Uterus (tissue), 4 donors: Measurements from ENCODE around the gene XKR7. TPM values are rescaled to one million over a fixed set of nuclear protein-coding genes. Genes with fewer than 3 reads are reported as not detected.

Experiments used
- DNase-seq, 2 donors: peaks; one replicate each; pipeline ENCODE4 v3.0.0-alpha.2; 2019 to 2020
- H3K27ac ChIP-seq, 2 donors: fragments of 200-600 bp; sonication (generic); 1 replicate in 1 of 2; 2 replicates in 1 of 2; pipeline ENCODE4 v1.5.1; 2016 to 2018
- H3K27me3 ChIP-seq, 2 donors: fragments of 200-600 bp; sonication (generic); one replicate each; pipeline ENCODE4 v1.5.1; 2018 to 2019; ENCODE audit warnings: control low read depth in 1 of 2
- H3K36me3 ChIP-seq, 2 donors: fragments of 200-600 bp; sonication (generic); one replicate each; pipeline ENCODE4 v1.5.1; 2019; ENCODE audit warnings: control low read depth in 1 of 2
- H3K4me1 ChIP-seq, 2 donors: fragments of 200-600 bp; sonication (generic); one replicate each; pipeline ENCODE4 v1.5.1; 2018 to 2019; ENCODE audit warnings: control low read depth in 1 of 2
- H3K4me3 ChIP-seq, 2 donors: fragments of 200-600 bp; sonication (generic); 1 replicate in 1 of 2; 2 replicates in 1 of 2; pipeline ENCODE4 v1.5.1; 2018 to 2019; ENCODE audit warnings: mild to moderate bottlenecking in 1 of 2
- H3K9me3 ChIP-seq, 2 donors: fragments of 200-600 bp; sonication (generic); one replicate each; pipeline ENCODE4 v1.5.1; 2019; ENCODE audit warnings: control low read depth in 1 of 2
- CTCF ChIP-seq, 4 experiments: fragments of 200-600 bp in 2 of 4; fragments of 450-650 bp in 2 of 4; sonication (generic) in 2 of 4; IDR thresholded peaks; one replicate each; pipeline ENCODE4 v1.5.1; 2016 to 2019; ENCODE audit warnings: antibody characterized with exemption in 4 of 4, mild to moderate bottlenecking in 2 of 4, moderate library complexity in 1 of 4
- POLR2A ChIP-seq, 2 donors: fragments of 450-650 bp; IDR thresholded peaks; one replicate each; pipeline ENCODE4 v1.6.1; 2016; ENCODE audit warnings: antibody characterized with exemption in 2 of 2, mild to moderate bottlenecking in 1 of 2, moderate library complexity in 1 of 2
- intact Hi-C: fragments of 100-400 bp; cut with DNase I; formaldehyde crosslinking; loops from one replicate; pipeline ENCODE4 v1.15.1; 2023; ENCODE audit warnings: low total_unique reads
- total RNA-seq, 4 donors: library from RNA; depleted of rRNA in 3 of 4; stranded (reverse); fragments of >200 nt in 3 of 4; gene quantifications; one replicate each; pipeline versions ENCODE4 v1.1.0 to v1.2.4, GENCODE V29; 2014 to 2023
- donor health status: DM: yes; HTN: yes; CAD: no.

Gene XKR7
- total RNA-seq, 4 donors from 2014 or later: 0.14 TPM; not detected in 3

- intact Hi-C loops: no loop called here
- no peak for TF ChIP-seq POLR2A (IDR thresholded peaks at IDR 0.05)
- no peak for TF ChIP-seq CTCF (IDR thresholded peaks at IDR 0.05)
- no peak for DNase-seq
- Histone ChIP-seq H3K9me3 (no peaks in the 10 kb centered on the region), H3K4me1 (no peaks in the 10 kb centered on the region), H3K27me3 (no peaks in the 10 kb centered on the region), H3K36me3 (no peaks in the 10 kb centered on the region), H3K4me3 (no peak overlapping the region), H3K27ac (no peak overlapping the region)
Observed at GRCh38 chr20:31979713-31980426, 11.9 kb downstream of the XKR7 start.

- H3K9me3 ChIP-seq: no peaks in the 10 kb centered on the region
- no peak overlapping the region for H3K27ac ChIP-seq
- no peaks in the 10 kb centered on the region for H3K4me1 ChIP-seq
- intact Hi-C loops: no loop called here
- no peak for TF ChIP-seq CTCF (IDR thresholded peaks at IDR 0.05)
- TF ChIP-seq POLR2A (IDR thresholded peaks at IDR 0.05): no peak
- no peak for DNase-seq
- H3K36me3 ChIP-seq: no peaks in the 10 kb centered on the region
- H3K4me3 ChIP-seq: no peak overlapping the region
- no peaks in the 10 kb centered on the region for H3K27me3 ChIP-seq
Observed at GRCh38 chr20:31981784-31982183, 13.8 kb downstream of the XKR7 start.

GRCh38 chr20:31984981-31985471, 17.1 kb downstream of the XKR7 start:
- Histone ChIP-seq H3K36me3 (no peaks in the 10 kb centered on the region), H3K27ac (no peak overlapping the region), H3K4me1 (no peaks in the 10 kb centered on the region), H3K4me3 (no peak overlapping the region), H3K9me3 (no peaks in the 10 kb centered on the region), H3K27me3 (no peaks in the 10 kb centered on the region)
- intact Hi-C loops: no loop called here
- no peak for DNase-seq
- TF ChIP-seq CTCF (IDR thresholded peaks at IDR 0.05): no peak
- no peak for TF ChIP-seq POLR2A (IDR thresholded peaks at IDR 0.05)

- no peaks in the 10 kb centered on the region for H3K36me3 ChIP-seq
- H3K4me1 ChIP-seq: no peaks in the 10 kb centered on the region
- intact Hi-C loops: no loop called here
- no peak overlapping the region for H3K27ac ChIP-seq
- TF ChIP-seq CTCF (IDR thresholded peaks at IDR 0.05) (no peak), POLR2A (IDR thresholded peaks at IDR 0.05) (no peak)
- no peaks in the 10 kb centered on the region for H3K9me3 ChIP-seq
- no peak for DNase-seq
- H3K27me3 ChIP-seq: no peaks in the 10 kb centered on the region
- H3K4me3 ChIP-seq: no peak overlapping the region
Observed at GRCh38 chr20:31987744-31988143, 19.8 kb downstream of the XKR7 start.

- Histone ChIP-seq H3K9me3 (no peaks in the 10 kb centered on the region), H3K4me1 (no peaks in the 10 kb centered on the region)
Observed at GRCh38 chr20:31988430-31989015, 20.6 kb downstream of the XKR7 start.

More at GRCh38 chr20:31988430-31989015, 20.6 kb downstream of the XKR7 start:
- Histone ChIP-seq H3K4me3 (no peak overlapping the region), H3K27ac (no peak overlapping the region), H3K27me3 (no peaks in the 10 kb centered on the region), H3K36me3 (no peaks in the 10 kb centered on the region)
- no peak for DNase-seq
- no peak for TF ChIP-seq CTCF (IDR thresholded peaks at IDR 0.05)
- intact Hi-C loops: no loop called here
